Adrenal gland (tissue), 5 donors: ENCODE data around the gene GRHPR.

ENCODE experiments used
- POLR2A ChIP-seq, 2 donors: fragments of 450-650 bp; IDR thresholded peaks; one replicate each; pipeline ENCODE4 v1.6.1; 2017; ENCODE audit warnings: antibody characterized with exemption in 2 of 2, mild to moderate bottlenecking in 2 of 2, moderate library complexity in 1 of 2
- TF ChIP-seq, protein P1 (sequence below), 6 experiments: fragments of 450-650 bp in 4 of 6; fragments of 200-600 bp in 2 of 6; sonication (generic) in 1 of 6; IDR thresholded peaks; 1 replicate in 5 of 6; 2 replicates in 1 of 6; pipeline versions ENCODE4 v1.5.1 to v1.8.0; 2016 to 2021; ENCODE audit warnings: antibody characterized with exemption in 6 of 6, mild to moderate bottlenecking in 2 of 6, moderate library complexity in 1 of 6
- donor health status: DM: no; HTN: no; CAD: no.

DNA sequence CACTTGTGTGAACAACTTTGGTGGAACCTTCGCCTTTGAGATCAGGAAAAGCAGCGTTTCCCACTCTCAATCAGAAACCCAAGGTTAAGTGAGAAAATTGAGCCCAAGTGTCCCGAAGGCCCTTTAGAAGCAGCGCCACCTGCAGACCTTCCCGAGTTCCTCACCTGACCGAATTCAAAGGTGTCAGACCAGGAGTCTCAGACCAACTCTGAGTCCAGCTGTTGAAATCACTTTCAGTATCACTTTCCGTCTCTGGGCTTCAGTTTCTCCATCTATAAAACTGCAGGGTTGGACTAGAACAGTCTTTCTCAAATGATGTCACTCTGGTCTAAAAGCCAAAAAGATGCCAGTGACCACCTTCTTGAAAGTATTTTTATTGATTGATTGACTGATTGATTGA is 31.7 kb upstream of the GRHPR start:
- TF ChIP-seq, protein P1, sequence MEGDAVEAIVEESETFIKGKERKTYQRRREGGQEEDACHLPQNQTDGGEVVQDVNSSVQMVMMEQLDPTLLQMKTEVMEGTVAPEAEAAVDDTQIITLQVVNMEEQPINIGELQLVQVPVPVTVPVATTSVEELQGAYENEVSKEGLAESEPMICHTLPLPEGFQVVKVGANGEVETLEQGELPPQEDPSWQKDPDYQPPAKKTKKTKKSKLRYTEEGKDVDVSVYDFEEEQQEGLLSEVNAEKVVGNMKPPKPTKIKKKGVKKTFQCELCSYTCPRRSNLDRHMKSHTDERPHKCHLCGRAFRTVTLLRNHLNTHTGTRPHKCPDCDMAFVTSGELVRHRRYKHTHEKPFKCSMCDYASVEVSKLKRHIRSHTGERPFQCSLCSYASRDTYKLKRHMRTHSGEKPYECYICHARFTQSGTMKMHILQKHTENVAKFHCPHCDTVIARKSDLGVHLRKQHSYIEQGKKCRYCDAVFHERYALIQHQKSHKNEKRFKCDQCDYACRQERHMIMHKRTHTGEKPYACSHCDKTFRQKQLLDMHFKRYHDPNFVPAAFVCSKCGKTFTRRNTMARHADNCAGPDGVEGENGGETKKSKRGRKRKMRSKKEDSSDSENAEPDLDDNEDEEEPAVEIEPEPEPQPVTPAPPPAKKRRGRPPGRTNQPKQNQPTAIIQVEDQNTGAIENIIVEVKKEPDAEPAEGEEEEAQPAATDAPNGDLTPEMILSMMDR (IDR thresholded peaks at IDR 0.05) = peak in 1 of 6 experiments; percentile 14
- no peak for TF ChIP-seq POLR2A (IDR thresholded peaks at IDR 0.05)
